Measurements from ENCODE around the gene USP35.
A peak's percentile ranks its signal among the peaks of the same experiment; 100 is the strongest.

The USP35 gene

GRCh38 chr11:78262238-78262637 lies 73.5 kb downstream of the USP35 start:
- peaks cover 0 to 1% of the 10 kb centered on the region in 2 experiments for H3K4me1 ChIP-seq (ENCODE audit: control insufficient read depth in 1 of 2, insufficient read depth in 1 of 2, low read depth in 1 of 2, low read length in 1 of 2)
- no peak for TF ChIP-seq CTCF (IDR thresholded peaks at IDR 0.05)
- peak overlapping the region; percentile 17 for H3K27ac ChIP-seq

GRCh38 chr11:78262691-78263090 lies 74.0 kb downstream of the USP35 start:
- no peaks in the 10 kb centered on the region for H3K27me3 ChIP-seq
- peaks cover 6% of the 10 kb centered on the region for H3K36me3 ChIP-seq
- H3K4me1 ChIP-seq (ENCODE audit: control insufficient read depth in 1 of 2, insufficient read depth in 1 of 2, low read depth in 1 of 2, low read length in 1 of 2): no peaks in the 10 kb centered on the region
- TF ChIP-seq CTCF (IDR thresholded peaks at IDR 0.05): no peak
- H3K4me3 ChIP-seq (ENCODE audit: low read depth in 1 of 2, low read length in 1 of 2): no peak overlapping the region
- no peaks in the 10 kb centered on the region for H3K9me3 ChIP-seq
- peak overlapping the region; percentile 17 for H3K27ac ChIP-seq

More at GRCh38 chr11:78262238-78262637, 73.5 kb downstream of the USP35 start:
- H3K27me3 ChIP-seq: no peaks in the 10 kb centered on the region
- H3K9me3 ChIP-seq: no peaks in the 10 kb centered on the region
- H3K4me3 ChIP-seq (ENCODE audit: low read depth in 1 of 2, low read length in 1 of 2): no peak overlapping the region
- peaks cover 6% of the 10 kb centered on the region for H3K36me3 ChIP-seq

Measured in neutrophil (primary cell).